Muscle of leg (tissue), 11 donors: ENCODE measurements around the gene ALDH5A1. TPM values are rescaled to one million over a fixed set of nuclear protein-coding genes. Genes with fewer than 3 reads are reported as not detected.

Experiments used
- DNase-seq: peaks from one replicate; pipeline ENCODE4 v3.0.0; 2013
- H3K27ac ChIP-seq: one replicate; pipeline ENCODE4 v1.5.1; 2013; ENCODE audit warnings: mild to moderate bottlenecking, low read length, control low read depth
- H3K27me3 ChIP-seq: one replicate; pipeline ENCODE4 v1.6.1; 2013; ENCODE audit warnings: low read length; ENCODE audit not compliant: control insufficient read depth, insufficient read depth
- H3K36me3 ChIP-seq: one replicate; pipeline ENCODE4 v1.6.1; 2013; ENCODE audit warnings: low read length; ENCODE audit not compliant: control insufficient read depth, insufficient read depth
- H3K4me1 ChIP-seq: one replicate; pipeline ENCODE4 v1.6.1; 2013; ENCODE audit warnings: low read length; ENCODE audit not compliant: control insufficient read depth, insufficient read depth
- H3K4me3 ChIP-seq: one replicate; pipeline ENCODE4 v1.5.1; 2013; ENCODE audit warnings: low read length, control low read depth
- H3K9me3 ChIP-seq: replicated peaks from 2 replicates; pipeline ENCODE4 v1.6.1; 2013; ENCODE audit warnings: low read depth, low read length; ENCODE audit not compliant: control insufficient read depth
- WGBS: methylation state at CpG from one replicate; pipeline ENCODE4 v1.1.5; 2013; ENCODE audit warnings: missing lambda C conversion rate; ENCODE audit not compliant: insufficient coverage; 5-methylcytosine and 5-hydroxymethylcytosine counted together
- polyA plus RNA-seq, 8 donors: library from polyadenylated mRNA; unstranded; fragments of 120-200 nt; gene quantifications; one replicate each; pipeline versions ENCODE4 v1.2.1 to v1.2.3, GENCODE V29; 2013; ENCODE audit warnings: inconsistent platforms in 1 of 8, low replicate concordance in 1 of 8; ENCODE audit not compliant: insufficient read length in 8 of 8, insufficient read depth in 1 of 8
- total RNA-seq: library from RNA; stranded (reverse); fragments of 120-200 nt; gene quantifications from one replicate; pipeline ENCODE4 v1.2.4, GENCODE V29; 2013

Gene ALDH5A1
- total and polyA plus RNA-seq, 9 donors: 5.9 to 9.4 (median 8.2) TPM

- H3K36me3 ChIP-seq: no peaks in the 10 kb centered on the region
- H3K4me3 ChIP-seq: no peak overlapping the region
- no peaks in the 10 kb centered on the region for H3K27me3 ChIP-seq
- H3K4me1 ChIP-seq: no peaks in the 10 kb centered on the region
- no peaks in the 10 kb centered on the region for H3K9me3 ChIP-seq
- no peak for DNase-seq
- H3K27ac ChIP-seq: no peak overlapping the region
- 100% methylated on average over 2 of the region's 5 CpGs for WGBS
Measured at GRCh38 chr6:24481449-24481848, 13.3 kb upstream of the ALDH5A1 start.

- H3K4me3 ChIP-seq: no peak overlapping the region
- no peaks in the 10 kb centered on the region for H3K27me3 ChIP-seq
- peaks cover 12% of the 10 kb centered on the region for H3K4me1 ChIP-seq
- DNase-seq: no peak
- H3K27ac ChIP-seq: no peak overlapping the region
- H3K36me3 ChIP-seq: no peaks in the 10 kb centered on the region
- H3K9me3 ChIP-seq: no peaks in the 10 kb centered on the region
- WGBS: no CpG with 5 or more reads among the region's 7 CpGs
Measured at GRCh38 chr6:24484657-24485323, 10.0 kb upstream of the ALDH5A1 start.

DNA sequence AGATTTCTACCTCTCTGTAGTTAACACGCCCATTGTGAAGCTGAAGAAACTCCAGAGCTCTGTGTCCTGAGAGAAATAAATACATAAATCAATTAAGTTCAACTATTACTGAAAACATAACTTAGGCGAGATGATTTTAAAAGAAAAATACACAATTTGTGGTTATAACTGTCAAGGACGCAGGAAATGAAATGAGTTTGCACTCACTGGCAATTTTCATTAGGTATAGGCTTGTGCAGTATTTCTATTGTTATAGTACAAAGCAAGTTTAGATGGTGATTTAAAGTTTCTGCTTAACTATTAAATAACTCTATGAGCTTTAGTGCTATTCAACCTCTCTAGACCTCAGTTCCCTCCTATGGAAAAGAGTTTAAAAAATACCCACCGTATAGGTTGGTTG, 8.7 kb upstream of the ALDH5A1 start:
- no peak overlapping the region for H3K27ac ChIP-seq
- H3K27me3 ChIP-seq: no peaks in the 10 kb centered on the region
- no peaks in the 10 kb centered on the region for H3K36me3 ChIP-seq
- peaks cover 23% of the 10 kb centered on the region for H3K4me1 ChIP-seq
- no CpG with 5 or more reads among the region's 4 CpGs for WGBS
- no peak overlapping the region for H3K4me3 ChIP-seq
- no peak for DNase-seq
- H3K9me3 ChIP-seq: no peaks in the 10 kb centered on the region

GRCh38 chr6:24489470-24489869, 5.3 kb upstream of the ALDH5A1 start, which contains the start of gene GPLD1:
Gene GPLD1 (minus strand): TSS chr6:24489578. CDS start chr6:24489511, 67 bp downstream.
- Histone ChIP-seq H3K36me3 (no peaks in the 10 kb centered on the region), H3K4me3 (no peak within 1 kb of the TSS), H3K27ac (peak within 1 kb of the TSS; percentile 77), H3K27me3 (no peaks in the 10 kb centered on the region), H3K4me1 (peaks cover 32% of the 10 kb centered on the region), H3K9me3 (no peaks in the 10 kb centered on the region)
- 72% methylated on average over 2 of the region's 6 CpGs for WGBS
- DNase-seq: no peak

DNA sequence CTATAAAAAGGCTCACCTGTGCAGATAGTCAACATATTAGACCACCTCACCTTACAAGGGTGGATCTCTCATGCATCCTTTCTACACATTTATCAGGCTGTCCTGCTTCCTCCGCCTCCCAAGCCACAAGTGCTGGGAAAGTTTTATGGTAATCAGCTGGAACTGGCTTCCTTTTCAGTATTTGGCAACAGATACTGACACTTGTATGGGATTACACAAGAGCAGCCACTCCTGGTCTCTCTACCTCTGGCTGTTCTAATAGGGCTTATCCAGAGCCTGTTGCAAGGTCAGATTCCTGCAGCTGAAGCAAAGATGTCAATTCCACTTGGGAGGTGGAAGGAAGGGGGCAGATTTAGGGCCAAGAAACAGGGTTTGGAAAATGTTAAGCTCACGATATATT, 4.9 kb upstream of the ALDH5A1 start:
- peak; percentile 58 for DNase-seq
- no peak overlapping the region for H3K4me3 ChIP-seq
- H3K4me1 ChIP-seq: peaks cover 33% of the 10 kb centered on the region
- no peaks in the 10 kb centered on the region for H3K27me3 ChIP-seq
- no peak overlapping the region for H3K27ac ChIP-seq
- no peaks in the 10 kb centered on the region for H3K36me3 ChIP-seq
- H3K9me3 ChIP-seq: no peaks in the 10 kb centered on the region
- WGBS: no CpG with 5 or more reads among the region's 2 CpGs

- 81% methylated on average over 3 of the region's 4 CpGs for WGBS
- Histone ChIP-seq H3K4me3 (no peak overlapping the region), H3K36me3 (no peaks in the 10 kb centered on the region), H3K4me1 (peaks cover 40% of the 10 kb centered on the region), H3K27me3 (no peaks in the 10 kb centered on the region), H3K27ac (peak overlapping the region; percentile 77), H3K9me3 (no peaks in the 10 kb centered on the region)
- peak; percentile 42 for DNase-seq
Measured at GRCh38 chr6:24490948-24491347, 3.8 kb upstream of the ALDH5A1 start.

DNA sequence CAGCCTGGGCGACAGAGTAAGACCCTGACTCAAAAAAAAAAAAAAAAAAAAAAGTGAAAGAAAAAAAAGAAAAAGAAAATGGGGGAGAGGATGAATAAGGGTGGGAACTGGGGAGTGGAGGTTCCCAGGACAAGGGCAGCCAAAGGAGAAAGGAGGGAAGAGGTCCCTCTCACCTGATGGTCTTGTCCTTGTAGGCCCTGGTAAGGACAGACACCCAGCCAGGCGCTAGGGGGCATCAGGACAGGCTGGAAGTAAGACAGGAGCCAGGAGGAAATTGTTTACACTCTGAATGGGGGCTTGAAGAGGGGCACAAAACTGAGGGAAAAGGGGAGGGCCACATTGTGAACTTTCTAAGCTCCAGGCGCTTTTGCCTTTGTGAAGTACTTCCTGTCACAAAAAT, 2.3 kb upstream of the ALDH5A1 start:
- Histone ChIP-seq H3K27me3 (no peaks in the 10 kb centered on the region), H3K4me3 (no peak overlapping the region), H3K27ac (no peak overlapping the region), H3K36me3 (peaks cover 6% of the 10 kb centered on the region), H3K9me3 (no peaks in the 10 kb centered on the region), H3K4me1 (peaks cover 43% of the 10 kb centered on the region)
- WGBS: 61% methylated on average over 2 of the region's 3 CpGs
- DNase-seq: peak; percentile 10

DNA sequence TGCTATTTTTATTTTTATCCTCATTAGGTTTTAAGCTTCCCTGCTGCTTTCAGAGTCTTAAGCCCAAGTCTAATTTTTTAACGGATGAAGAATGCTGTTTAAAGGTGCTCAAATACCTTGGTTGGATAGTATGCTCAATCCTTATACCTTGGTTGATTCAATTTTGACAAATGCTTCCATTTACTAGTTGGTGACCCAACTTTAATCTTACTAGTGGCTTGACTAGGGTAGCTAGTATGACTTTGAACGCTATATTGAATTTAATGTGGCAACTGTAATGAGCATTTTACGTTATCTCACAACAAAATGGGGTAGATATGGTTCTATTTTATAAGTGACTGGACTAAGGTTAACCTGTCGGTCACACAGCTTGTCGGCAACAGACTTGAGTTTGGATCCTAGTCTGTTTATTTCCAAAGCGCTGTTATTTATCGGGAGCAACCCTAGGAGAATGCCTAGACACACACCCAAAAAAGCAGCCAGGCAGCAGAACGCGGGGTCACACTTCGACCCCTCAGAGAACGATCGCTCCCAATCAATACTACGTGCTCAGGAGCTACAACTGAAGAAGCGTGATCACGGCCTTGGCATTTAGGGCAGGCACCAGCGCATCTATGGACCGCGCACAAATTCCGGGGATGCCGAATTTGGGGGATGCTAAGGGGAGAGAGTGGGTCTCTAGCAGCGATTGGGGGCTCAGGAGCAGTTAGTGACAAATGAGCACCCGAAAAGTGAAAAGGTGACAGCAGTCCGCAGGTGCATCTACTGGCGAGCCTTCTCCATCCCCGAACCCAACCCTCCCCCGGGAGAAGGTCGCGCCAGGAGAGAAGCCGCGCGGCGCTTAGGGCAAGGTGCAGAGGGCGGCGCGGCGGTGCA, 586 bp upstream of the ALDH5A1 start:
- DNase-seq: no peak
- WGBS: 13% methylated on average over 32 of the region's 36 CpGs

DNA sequence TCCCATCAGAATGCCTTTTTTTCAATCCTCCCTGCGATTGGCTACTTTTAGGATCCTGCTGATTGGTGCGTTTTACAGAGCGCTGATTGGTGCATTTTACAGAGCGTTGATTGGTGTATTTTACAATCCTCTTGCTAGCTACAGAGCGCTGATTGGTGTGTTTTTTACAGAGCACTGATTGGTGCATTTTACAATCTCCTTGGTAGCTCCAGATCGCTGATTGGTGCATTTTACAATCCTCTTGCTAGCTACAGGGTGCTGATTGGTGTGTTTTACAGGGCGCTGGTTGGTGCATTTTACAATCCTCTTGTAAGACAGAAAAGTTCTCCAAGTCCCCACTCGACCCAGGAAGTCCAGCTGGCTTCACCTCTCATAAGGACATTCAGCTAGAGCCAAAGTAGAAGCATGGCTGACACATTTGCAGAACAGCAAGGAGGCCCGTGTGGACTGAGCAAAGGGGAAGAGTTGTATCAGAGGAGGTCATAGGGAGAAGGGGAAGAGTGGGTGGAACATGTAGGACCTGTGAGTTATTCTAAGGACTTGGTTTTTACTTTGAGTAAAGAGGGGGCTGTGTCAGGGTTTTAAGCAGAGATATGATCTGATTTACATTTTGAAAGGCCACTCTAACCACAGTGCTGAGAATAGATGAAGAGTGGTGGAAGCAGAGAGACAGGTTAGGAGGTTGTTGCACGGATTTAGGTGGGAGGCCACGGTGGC, 2.6 kb downstream of the ALDH5A1 start:
- Histone ChIP-seq H3K9me3 (no peaks in the 10 kb centered on the region), H3K27ac (no peak overlapping the region), H3K36me3 (peaks cover 9% of the 10 kb centered on the region), H3K4me1 (peaks cover 16% of the 10 kb centered on the region), H3K4me3 (no peak overlapping the region), H3K27me3 (no peaks in the 10 kb centered on the region)
- WGBS: 94% methylated on average over 7 of the region's 11 CpGs
- no peak for DNase-seq

More for the DNA sequence above, 586 bp upstream of the ALDH5A1 start:
- peak overlapping the region; percentile 67 for H3K4me3 ChIP-seq
- H3K27me3 ChIP-seq: no peaks in the 10 kb centered on the region
- H3K36me3 ChIP-seq: peaks cover 9% of the 10 kb centered on the region
- peak overlapping the region; percentile 29 for H3K27ac ChIP-seq
- H3K4me1 ChIP-seq: peaks cover 37% of the 10 kb centered on the region
- H3K9me3 ChIP-seq: no peaks in the 10 kb centered on the region

GRCh38 chr6:24500683-24501082, 5.9 kb downstream of the ALDH5A1 start:
- Histone ChIP-seq H3K27me3 (no peaks in the 10 kb centered on the region), H3K9me3 (no peaks in the 10 kb centered on the region), H3K4me1 (peaks cover 6% of the 10 kb centered on the region), H3K27ac (no peak overlapping the region), H3K36me3 (peaks cover 23% of the 10 kb centered on the region), H3K4me3 (no peak overlapping the region)
- no peak for DNase-seq
- no CpG with 5 or more reads among the region's 3 CpGs for WGBS
